Panc1 (cell line): ENCODE results near the gene ZNF619. TPM values are rescaled to one million over a fixed set of nuclear protein-coding genes. Genes with fewer than 3 reads are reported as not detected.

Source experiments
- ATAC-seq: fragments of 200-7000 bp; cut with Tn5 transposase; 2 replicates; pipeline ENCODE4 v1.9.1; 2020; ENCODE audit warnings: mild to moderate bottlenecking, moderate library complexity
- BruUV-seq: library from RNA; stranded (reverse); fragments of 400-500 nt; replicated peaks from 2 replicates; lab custom pipeline; 2021; lab: Mats Ljungman, UMichigan
- CTCF ChIA-PET: fragments of 300-600 bp; sonication (Branson Sonifier 250); formaldehyde crosslinking; loops from one replicate; lab custom pipeline; 2022; ENCODE audit warnings: antibody characterized with exemption; lab: Charles Lee
- POLR2A ChIA-PET: fragments of 300-600 bp; sonication (Branson Sonifier 250); formaldehyde crosslinking; loops from one replicate; lab custom pipeline; 2022; ENCODE audit warnings: antibody characterized with exemption; lab: Charles Lee
- DNase-seq: peaks from one replicate; pipeline ENCODE4 v3.0.0-alpha.2; 2010; ENCODE audit warnings: low read depth, low spot score
- H3K27ac ChIP-seq: 2 replicates; pipeline ENCODE4 v1.5.1; 2011; ENCODE audit warnings: mild to moderate bottlenecking, low read length, inconsistent platforms
- H3K27me3 ChIP-seq: fragments of 200-500 bp; sonication (Bioruptor generic); 2 replicates; pipeline ENCODE4 v1.6.0; 2014; ENCODE audit warnings: low read length, inconsistent platforms; ENCODE audit not compliant: control insufficient read depth, insufficient read depth
- H3K36me3 ChIP-seq: fragments of 200-500 bp; sonication (Bioruptor generic); 2 replicates; pipeline ENCODE4 v1.5.1; 2014; ENCODE audit warnings: inconsistent platforms, mild to moderate bottlenecking, low read length, moderate library complexity; ENCODE audit not compliant: control insufficient read depth, insufficient read depth
- H3K4me1 ChIP-seq: 2 replicates; pipeline ENCODE4 v1.5.1; 2011; ENCODE audit warnings: inconsistent platforms, mild to moderate bottlenecking, low read length, moderate library complexity; ENCODE audit not compliant: control insufficient read depth, insufficient read depth
- H3K4me3 ChIP-seq, 2 experiments: 2 replicates each; pipeline ENCODE4 v1.5.1; 2011 to 2012; ENCODE audit warnings: low read depth in 2 of 2, low read length in 2 of 2, mild to moderate bottlenecking in 2 of 2, inconsistent platforms in 1 of 2, moderate library complexity in 1 of 2
- H3K9me3 ChIP-seq: fragments of 200-500 bp; sonication (Bioruptor generic); 2 replicates; pipeline ENCODE4 v1.5.1; 2014; ENCODE audit warnings: low read depth, mild to moderate bottlenecking, inconsistent platforms, low read length, moderate library complexity; ENCODE audit not compliant: control insufficient read depth, insufficient read depth
- POLR2AphosphoS5 ChIP-seq: IDR thresholded peaks from 2 replicates; pipeline ENCODE4 v1.6.1; 2012; ENCODE audit warnings: mild to moderate bottlenecking, low read depth, low read length, moderate library complexity
- SIN3A ChIP-seq: IDR thresholded peaks from 2 replicates; pipeline ENCODE4 v1.6.1; 2012; ENCODE audit warnings: low read depth, mild to moderate bottlenecking, low read length, moderate library complexity, borderline replicate concordance; ENCODE audit not compliant: insufficient read depth
- TCF7L2 ChIP-seq: IDR thresholded peaks from 2 replicates; pipeline ENCODE4 v1.6.1; 2011; ENCODE audit warnings: mild to moderate bottlenecking, low read depth, low read length, inconsistent platforms
- in situ Hi-C: cut with HindIII; loops from 2 replicates; pipeline ENCODE4 v1.10.0; 2016; ENCODE audit warnings: low sequenced_read_pairs, low pct_unique_long_range_greater_than_20kb
- intact Hi-C: fragments of 100-400 bp; cut with micrococcal nuclease; formaldehyde crosslinking; loops from one replicate; pipeline ENCODE4 v1.10.0; 2022; ENCODE audit not compliant: unreplicated experiment
- total RNA-seq: library from RNA; stranded (reverse); gene quantifications from one replicate; pipeline ENCODE4 v1.2.1, GENCODE V29; 2021; ENCODE audit not compliant: unreplicated experiment
- TF ChIP-seq, protein P1 (sequence below), 2 experiments: IDR thresholded peaks; 2 replicates each; pipeline ENCODE4 v1.6.1; 2011 to 2012; ENCODE audit warnings: low read depth in 2 of 2, control low read depth in 1 of 2, low read length in 1 of 2, mild to moderate bottlenecking in 1 of 2, moderate library complexity in 1 of 2; ENCODE audit not compliant: insufficient read depth in 1 of 2
- TF ChIP-seq, protein P2 (sequence below): fragments of 450-650 bp; IDR thresholded peaks from 2 replicates; pipeline ENCODE4 v1.5.1; 2017; ENCODE audit warnings: mild to moderate bottlenecking

ZNF619 gene
- total RNA-seq, 1 experiment from 2014 or later: 1.3 TPM

DNA sequence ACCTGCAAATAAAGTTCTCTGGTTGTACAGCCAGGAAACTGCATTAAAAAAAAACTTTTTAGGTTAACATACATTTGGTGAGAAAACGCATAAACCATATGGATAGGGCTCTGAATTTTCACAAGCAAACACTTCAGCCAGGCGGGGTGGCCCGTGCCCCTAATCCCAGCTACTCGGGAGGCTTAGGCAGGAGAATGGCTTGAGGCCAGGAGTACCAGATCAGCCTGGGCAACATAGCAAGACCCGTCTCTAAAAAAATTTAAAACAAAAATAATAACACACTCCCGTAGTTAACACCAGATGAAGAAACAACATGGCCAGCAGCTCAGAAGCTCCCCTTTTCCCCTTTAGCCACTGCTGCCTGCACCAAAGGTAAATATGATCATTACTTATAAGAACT is 23.0 kb upstream of the ZNF619 start:
- intact Hi-C loops (loop anchor here (5.0 kb wide), 1 partner anchor 127 kb away; no protein-coding TSS in a partner anchor), in situ Hi-C loops (no loop called here)
- no peak for TF ChIP-seq SIN3A
- TF ChIP-seq, protein P1, sequence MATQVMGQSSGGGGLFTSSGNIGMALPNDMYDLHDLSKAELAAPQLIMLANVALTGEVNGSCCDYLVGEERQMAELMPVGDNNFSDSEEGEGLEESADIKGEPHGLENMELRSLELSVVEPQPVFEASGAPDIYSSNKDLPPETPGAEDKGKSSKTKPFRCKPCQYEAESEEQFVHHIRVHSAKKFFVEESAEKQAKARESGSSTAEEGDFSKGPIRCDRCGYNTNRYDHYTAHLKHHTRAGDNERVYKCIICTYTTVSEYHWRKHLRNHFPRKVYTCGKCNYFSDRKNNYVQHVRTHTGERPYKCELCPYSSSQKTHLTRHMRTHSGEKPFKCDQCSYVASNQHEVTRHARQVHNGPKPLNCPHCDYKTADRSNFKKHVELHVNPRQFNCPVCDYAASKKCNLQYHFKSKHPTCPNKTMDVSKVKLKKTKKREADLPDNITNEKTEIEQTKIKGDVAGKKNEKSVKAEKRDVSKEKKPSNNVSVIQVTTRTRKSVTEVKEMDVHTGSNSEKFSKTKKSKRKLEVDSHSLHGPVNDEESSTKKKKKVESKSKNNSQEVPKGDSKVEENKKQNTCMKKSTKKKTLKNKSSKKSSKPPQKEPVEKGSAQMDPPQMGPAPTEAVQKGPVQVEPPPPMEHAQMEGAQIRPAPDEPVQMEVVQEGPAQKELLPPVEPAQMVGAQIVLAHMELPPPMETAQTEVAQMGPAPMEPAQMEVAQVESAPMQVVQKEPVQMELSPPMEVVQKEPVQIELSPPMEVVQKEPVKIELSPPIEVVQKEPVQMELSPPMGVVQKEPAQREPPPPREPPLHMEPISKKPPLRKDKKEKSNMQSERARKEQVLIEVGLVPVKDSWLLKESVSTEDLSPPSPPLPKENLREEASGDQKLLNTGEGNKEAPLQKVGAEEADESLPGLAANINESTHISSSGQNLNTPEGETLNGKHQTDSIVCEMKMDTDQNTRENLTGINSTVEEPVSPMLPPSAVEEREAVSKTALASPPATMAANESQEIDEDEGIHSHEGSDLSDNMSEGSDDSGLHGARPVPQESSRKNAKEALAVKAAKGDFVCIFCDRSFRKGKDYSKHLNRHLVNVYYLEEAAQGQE (IDR thresholded peaks at IDR 0.05; ENCODE audit: insufficient read depth in 1 of 2, low read depth in 2 of 2, low read length in 1 of 2): no peak
- TF ChIP-seq, protein P2, sequence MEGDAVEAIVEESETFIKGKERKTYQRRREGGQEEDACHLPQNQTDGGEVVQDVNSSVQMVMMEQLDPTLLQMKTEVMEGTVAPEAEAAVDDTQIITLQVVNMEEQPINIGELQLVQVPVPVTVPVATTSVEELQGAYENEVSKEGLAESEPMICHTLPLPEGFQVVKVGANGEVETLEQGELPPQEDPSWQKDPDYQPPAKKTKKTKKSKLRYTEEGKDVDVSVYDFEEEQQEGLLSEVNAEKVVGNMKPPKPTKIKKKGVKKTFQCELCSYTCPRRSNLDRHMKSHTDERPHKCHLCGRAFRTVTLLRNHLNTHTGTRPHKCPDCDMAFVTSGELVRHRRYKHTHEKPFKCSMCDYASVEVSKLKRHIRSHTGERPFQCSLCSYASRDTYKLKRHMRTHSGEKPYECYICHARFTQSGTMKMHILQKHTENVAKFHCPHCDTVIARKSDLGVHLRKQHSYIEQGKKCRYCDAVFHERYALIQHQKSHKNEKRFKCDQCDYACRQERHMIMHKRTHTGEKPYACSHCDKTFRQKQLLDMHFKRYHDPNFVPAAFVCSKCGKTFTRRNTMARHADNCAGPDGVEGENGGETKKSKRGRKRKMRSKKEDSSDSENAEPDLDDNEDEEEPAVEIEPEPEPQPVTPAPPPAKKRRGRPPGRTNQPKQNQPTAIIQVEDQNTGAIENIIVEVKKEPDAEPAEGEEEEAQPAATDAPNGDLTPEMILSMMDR: no peak
- TF ChIP-seq TCF7L2: no peak
- no peak for TF ChIP-seq POLR2AphosphoS5
- ATAC-seq (no peak), DNase-seq (no peak)
- no TSS peak for BruUV-seq
- peaks cover 10% of the 10 kb centered on the region for H3K36me3 ChIP-seq
- peaks cover 14% of the 10 kb centered on the region for H3K4me1 ChIP-seq
- CTCF ChIA-PET: no interaction called here
- peak overlapping the region; percentile 78 to 81 for H3K4me3 ChIP-seq
- no peaks in the 10 kb centered on the region for H3K27me3 ChIP-seq
- no peak overlapping the region; the same call in 1 of the 2 replicates for H3K27ac ChIP-seq
- POLR2A ChIA-PET: no interaction called here
- H3K9me3 ChIP-seq: no peaks in the 10 kb centered on the region

GRCh38 chr3:40455328-40455727 is 21.6 kb upstream of the ZNF619 start:
- TF ChIP-seq POLR2AphosphoS5 (no peak), TCF7L2 (no peak), SIN3A (no peak)
- TF ChIP-seq, protein P2: no peak
- TF ChIP-seq, protein P1 (IDR thresholded peaks at IDR 0.05; ENCODE audit: insufficient read depth in 1 of 2, low read depth in 2 of 2, low read length in 1 of 2): no peak
- CTCF ChIA-PET: no interaction called here
- Histone ChIP-seq H3K4me1 (peaks cover 19% of the 10 kb centered on the region), H3K36me3 (peaks cover 14% of the 10 kb centered on the region), H3K27ac (no peak overlapping the region), H3K27me3 (no peaks in the 10 kb centered on the region), H3K4me3 (no peak overlapping the region), H3K9me3 (no peaks in the 10 kb centered on the region)
- intact Hi-C loops (no loop called here), in situ Hi-C loops (no loop called here)
- POLR2A ChIA-PET: no interaction called here
- no TSS peak for BruUV-seq
- DNase-seq (no peak), ATAC-seq (no peak)
